ENCODE data around the gene CATSPERE.
A peak's percentile ranks its signal among the peaks of the same experiment; 100 is the strongest.
"Not testable (repeated sequence)": the region's sequence is repeated elsewhere in the genome, so short reads cannot be mapped to it uniquely, and the experiment has no call there.

Gene CATSPERE

DNA sequence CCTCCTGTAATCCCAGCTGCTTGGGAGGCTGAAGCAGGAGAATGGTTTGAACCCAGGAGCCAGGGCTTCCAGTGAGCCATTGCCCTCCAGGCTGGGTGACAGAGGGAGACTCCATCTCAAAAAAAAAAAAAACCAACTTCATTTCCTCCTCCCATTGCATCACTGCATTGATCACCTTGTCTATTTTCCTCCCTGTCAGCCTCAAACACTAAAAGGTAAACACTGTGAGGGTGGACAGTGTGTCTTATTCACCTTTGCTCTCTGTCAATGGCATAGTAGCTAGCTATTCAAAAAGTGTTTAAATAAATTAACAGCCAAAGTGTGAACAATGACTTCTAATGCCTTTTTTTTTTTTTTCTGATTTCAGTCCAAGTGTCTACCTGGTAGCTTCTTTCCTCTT lies 178.5 kb downstream of the CATSPERE start:
- no peak for DNase-seq

DNA sequence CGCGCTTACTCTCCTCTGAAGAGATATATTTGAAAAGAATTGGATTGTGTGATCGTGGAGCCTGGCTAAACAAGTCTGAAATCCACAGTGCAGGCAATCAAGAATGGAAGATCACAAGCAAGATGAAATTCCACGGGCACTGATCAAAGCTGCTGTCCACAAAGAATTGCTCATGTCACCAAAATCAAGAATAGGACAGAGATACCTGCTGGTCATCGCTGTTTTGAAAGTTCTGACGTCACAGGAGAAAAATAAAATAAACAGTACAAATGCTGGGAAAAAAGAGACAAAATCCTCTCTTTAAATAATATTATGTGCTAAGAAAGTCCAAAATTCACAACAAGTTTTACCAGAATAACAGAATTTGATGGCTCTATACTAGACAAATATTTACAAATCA lies 179.8 kb downstream of the CATSPERE start:
- no peak for DNase-seq

- no peak for DNase-seq
These were observed 181.5 kb downstream of the CATSPERE start for GRCh38 chr1:244642526-244642925.

- no peak for DNase-seq
These were observed 181.9 kb downstream of the CATSPERE start for GRCh38 chr1:244642988-244643387.

DNA sequence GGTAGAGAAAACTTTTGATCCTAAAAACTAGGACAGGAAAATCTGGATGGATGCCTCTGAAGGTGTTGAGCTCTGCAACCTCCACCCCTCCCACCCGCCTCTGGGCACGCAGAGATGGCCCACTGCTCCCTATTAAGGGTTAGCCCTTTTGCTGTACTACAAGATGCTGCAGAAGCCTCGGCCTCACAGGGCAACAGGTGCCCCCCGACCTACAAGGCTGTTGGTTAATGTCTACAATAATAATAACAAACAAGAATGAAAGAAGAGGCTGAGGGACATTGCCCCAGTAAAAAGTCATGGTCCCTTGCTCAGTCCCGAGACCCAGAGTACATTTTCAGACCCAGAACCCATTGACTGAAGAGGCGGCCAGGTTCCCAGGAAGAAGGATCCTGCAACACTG lies 184.3 kb downstream of the CATSPERE start:
- no peak for DNase-seq

DNA sequence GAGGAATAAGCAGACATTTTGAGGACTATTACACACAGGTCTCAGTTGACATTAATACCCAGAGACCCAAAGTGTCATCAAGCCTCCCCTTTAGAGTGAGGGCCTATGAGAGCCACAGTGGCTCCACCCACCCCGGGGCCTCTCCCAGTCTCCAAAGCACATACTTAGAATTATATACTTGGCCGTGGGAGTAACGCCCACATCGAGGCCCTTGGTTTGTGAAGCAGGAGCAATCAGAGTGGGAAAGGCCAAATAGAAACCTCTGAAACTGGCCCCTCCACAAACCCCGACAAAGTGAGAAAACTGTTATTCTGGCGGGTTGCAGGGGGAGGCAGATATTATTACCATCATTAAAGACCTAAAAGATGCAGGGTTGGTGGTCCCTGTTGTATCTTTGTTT lies 184.8 kb downstream of the CATSPERE start:
- no peak for DNase-seq

- DNase-seq: no peak
These were observed 186.7 kb downstream of the CATSPERE start for GRCh38 chr1:244647819-244648218.

DNA sequence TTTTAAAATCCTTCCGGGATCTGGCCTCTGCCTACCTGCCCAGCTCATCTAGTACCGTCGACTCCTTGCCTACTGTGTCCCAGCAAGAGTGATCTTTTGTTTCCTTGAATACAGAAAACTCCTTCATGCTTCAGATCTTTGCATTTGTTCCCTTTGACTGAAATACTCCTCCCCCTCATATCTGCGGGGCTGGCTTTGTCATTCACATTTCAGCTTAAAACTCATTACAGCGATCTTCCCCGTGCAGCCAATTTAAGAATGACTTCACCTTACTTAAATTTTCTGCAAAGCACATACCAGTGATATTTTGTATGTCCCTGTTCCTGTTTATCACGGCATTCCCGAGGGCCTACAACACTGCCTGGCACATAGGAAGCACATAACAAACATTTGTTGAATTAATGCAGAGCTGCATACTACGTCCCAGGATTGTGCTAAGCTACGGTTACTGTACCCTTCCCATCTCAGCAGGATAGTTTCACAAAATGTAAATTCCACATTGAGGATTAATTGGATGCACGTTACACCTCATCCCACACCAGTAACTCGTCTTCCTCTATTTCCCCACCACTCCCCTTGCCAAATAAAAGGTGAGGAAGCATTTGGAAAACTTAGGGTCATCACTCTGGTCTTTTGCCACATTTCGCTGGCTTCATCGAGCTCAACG lies 191.0 kb downstream of the CATSPERE start:
- DNase-seq: no peak

GRCh38 chr1:244652623-244653438 lies 191.8 kb downstream of the CATSPERE start, which contains the start of gene DESI2:
Gene DESI2 (plus strand): TSS chr1:244653126. CDS start chr1:244653314, 188 bp downstream.
- peak; percentile 98 to 99 for DNase-seq

- DNase-seq: no peak
These were observed 192.5 kb downstream of the CATSPERE start for GRCh38 chr1:244653439-244654107.

GRCh38 chr1:244654108-244655038 lies 193.3 kb downstream of the CATSPERE start:
- no peak for DNase-seq

GRCh38 chr1:244655186-244655585 lies 194.1 kb downstream of the CATSPERE start:
- no peak for DNase-seq

GRCh38 chr1:244657421-244657820 lies 196.3 kb downstream of the CATSPERE start:
- no peak for DNase-seq

- DNase-seq: no peak
These were observed 198.6 kb downstream of the CATSPERE start for GRCh38 chr1:244659694-244660093.

DNA sequence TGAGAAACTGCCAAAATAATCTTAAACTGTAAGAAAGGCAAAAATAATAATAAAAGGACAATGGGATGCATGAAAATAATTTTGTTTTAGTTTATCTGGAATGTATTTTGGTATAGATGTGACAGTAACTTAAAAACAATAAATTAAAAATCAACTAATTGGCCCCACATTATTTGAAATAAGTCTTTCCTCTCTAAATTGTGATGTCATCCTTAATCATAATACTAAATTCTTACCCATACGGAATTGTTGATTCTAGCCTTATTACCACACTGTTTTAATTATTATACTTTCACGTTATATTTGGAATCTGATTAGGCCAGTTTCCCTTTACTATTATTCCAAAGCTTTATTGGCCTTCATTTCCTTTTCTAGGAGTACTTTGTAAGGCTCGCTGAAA lies 199.5 kb downstream of the CATSPERE start:
- no peak for DNase-seq

DNA sequence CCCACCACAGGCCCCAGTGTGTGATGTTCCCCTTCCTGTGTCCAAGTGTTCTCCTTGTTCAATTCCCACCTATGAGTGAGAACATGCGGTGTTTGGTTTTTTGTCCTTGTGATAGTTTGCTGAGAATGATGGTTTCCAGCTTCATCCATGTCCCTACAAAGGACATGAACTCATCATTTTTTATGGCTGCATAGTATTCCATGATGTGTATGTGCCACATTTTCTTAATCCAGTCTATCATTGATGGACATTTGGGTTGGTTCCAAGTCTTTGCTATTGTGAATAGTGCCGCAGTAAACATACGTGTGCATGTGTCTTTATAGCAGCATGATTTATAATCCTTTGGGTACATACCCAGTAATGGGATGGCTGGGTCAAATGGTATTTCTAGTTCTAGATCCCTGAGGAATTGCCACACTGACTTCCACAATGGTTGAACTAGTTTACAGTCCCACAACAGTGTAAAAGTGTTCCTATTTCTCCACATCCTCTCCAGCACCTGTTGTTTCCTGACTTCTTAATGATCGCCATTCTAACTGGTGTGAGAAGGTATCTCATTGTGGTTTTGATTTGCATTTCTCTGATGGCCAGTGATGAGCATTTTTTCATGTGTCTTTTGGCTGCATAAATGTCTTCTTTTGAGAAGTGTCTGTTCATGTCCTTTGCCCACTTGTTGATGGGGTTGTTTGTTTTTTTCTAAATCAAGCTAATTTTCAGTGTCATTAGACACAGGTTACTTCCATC lies 200.7 kb downstream of the CATSPERE start:
- not testable (repeated sequence) for DNase-seq

DNA sequence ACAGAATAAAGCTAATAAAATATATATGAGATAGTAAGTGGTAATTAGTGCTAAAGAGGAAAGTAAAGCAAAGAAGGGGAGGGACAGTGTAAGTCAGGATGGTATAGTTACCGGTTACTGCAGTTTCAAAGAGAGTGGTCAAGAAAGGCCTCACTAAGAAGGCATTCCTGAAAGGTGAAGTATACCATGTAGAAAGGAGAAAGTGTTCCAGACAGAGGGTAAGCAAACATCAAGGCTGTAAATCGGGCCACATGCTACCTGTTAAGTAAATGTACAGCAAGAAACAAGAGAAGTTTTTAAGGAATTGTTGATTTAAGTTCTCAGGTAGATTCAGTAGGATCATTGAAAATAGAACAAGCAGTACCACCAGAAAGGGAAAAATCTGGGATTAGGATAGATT lies 201.5 kb downstream of the CATSPERE start:
- no peak for DNase-seq

GRCh38 chr1:244664353-244664752 lies 203.3 kb downstream of the CATSPERE start:
- no peak for DNase-seq

DNA sequence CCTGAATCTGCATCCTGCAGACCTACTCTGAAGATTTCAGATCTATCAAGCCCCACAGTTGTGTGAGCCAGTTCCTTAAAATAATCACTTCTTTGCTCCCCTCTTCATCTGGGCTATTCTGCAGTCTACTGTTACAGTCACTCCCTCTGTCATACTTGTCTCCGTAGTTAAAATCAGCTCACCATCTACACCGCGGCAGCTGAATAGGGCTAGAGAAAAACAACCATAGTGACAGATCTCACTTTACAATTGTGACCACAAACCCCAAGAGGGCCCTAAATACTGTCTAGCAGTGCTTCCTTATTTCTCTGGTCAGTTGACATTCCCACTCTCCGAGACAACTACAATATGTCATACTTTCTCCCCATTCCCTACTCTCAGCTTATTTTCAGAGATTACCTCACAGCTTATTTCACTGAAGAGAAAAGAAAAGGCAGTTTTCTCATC lies 204.7 kb downstream of the CATSPERE start:
- DNase-seq: peak in 1 of 2 experiments; percentile 7

GRCh38 chr1:244666672-244667418 lies 205.8 kb downstream of the CATSPERE start:
- not testable (repeated sequence) for DNase-seq

DNA sequence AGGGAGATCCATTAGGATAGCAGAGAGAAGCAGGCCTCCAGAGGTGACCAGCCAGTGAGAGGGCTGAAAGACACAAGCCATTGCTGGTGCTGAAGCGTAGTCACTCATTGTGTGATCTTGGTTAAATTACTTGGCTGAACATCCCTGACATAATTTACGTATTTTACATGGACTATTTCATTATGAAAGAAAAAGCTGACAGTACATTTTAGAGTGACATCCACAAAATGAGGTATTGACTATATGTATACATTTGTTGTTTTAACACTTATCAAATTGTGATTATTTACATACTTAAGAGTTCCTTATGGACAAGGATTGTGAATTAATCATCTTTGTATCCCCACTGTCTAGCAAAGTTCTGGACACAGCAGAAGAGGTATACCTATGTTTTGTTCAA lies 206.7 kb downstream of the CATSPERE start:
- no peak for DNase-seq

Data from NCI-H1930 (cell line).